ENCODE data around the gene SPECC1. TPM values are rescaled to one million over a fixed set of nuclear protein-coding genes. Genes with fewer than 3 reads are reported as not detected.

SPECC1 gene
- total and polyA plus RNA-seq, 2 of the 13 experiments (the other 11 are each of a cell fraction or from before 2014, with no cell fraction given), result 2.3 to 6.9 TPM

GRCh38 chr17:20223808-20224328 is 214.7 kb downstream of the SPECC1 start:
- ChIA-PET CTCF (ENCODE audit: low intra/inter-chr PET ratio, low total read pairs) (no interaction called here), POLR2A (interaction anchor here (0.6 kb wide), 1 partner anchor 1094 kb away, joined by 3 read pairs; no protein-coding TSS in a partner anchor)
- BruUV-seq (replicated peaks), result no TSS peak
- in situ Hi-C loops (cut with HindIII; ENCODE audit: extremely low pct_ligation_motif_present, low pct_unique_long_range_greater_than_20kb) (loop anchor here (10.0 kb wide), 2 partner anchors 91 to 99 kb away; no protein-coding TSS in a partner anchor), intact Hi-C loops (cut with micrococcal nuclease; ENCODE audit: unreplicated experiment) (no loop called here)
- Histone ChIP-seq H3K4me2 (ENCODE audit: low read depth, low read length) (no peak overlapping the region), H3K36me3 (replicated peaks in 1 of 2; ENCODE audit: control insufficient read depth in 1 of 2, insufficient read depth in 2 of 2, low read length in 2 of 2) (no peaks in the 10 kb centered on the region), H4K20me1 (ENCODE audit: insufficient read depth, low read length) (no peaks in the 10 kb centered on the region), H3K27me3 (ENCODE audit: control insufficient read depth in 1 of 2, insufficient read depth in 2 of 2, low read length in 2 of 2) (no peaks in the 10 kb centered on the region), H3K79me2 (ENCODE audit: insufficient read depth, low read length) (no peaks in the 10 kb centered on the region), H3K4me1 (ENCODE audit: insufficient read depth, low read length) (no peaks in the 10 kb centered on the region), H3K9ac (ENCODE audit: insufficient read depth, low read depth, low read length) (no peak overlapping the region), H3K9me3 (ENCODE audit: low read length) (no peaks in the 10 kb centered on the region), H3K27ac (ENCODE audit: extremely low read length, insufficient read depth, low read length) (no peak overlapping the region), H3K4me3 (replicated peaks in 1 of 3; ENCODE audit: insufficient read depth in 1 of 3, low read depth in 2 of 3, low read length in 3 of 3) (no peak overlapping the region), H2AFZ (ENCODE audit: low read length) (no peak overlapping the region)
- ATAC-seq (no peak), DNase-seq (ENCODE audit: low spot score) (no peak), FAIRE-seq (no peak)
- WGBS (ENCODE audit: low lambda C conversion rate), result 68% methylated on average over 3 of the region's 3 CpGs
- TF ChIP-seq ZNF329 (CRISPR knock-in tag; IDR thresholded peaks at IDR 0.05; ENCODE audit: low read depth), result no peak
- no peak for TF ChIP-seq UBTF (CRISPR knock-in tag; IDR thresholded peaks at IDR 0.05)
- no peak for TF ChIP-seq ZMYM3 (CRISPR knock-in tag; IDR thresholded peaks at IDR 0.05)
- TF ChIP-seq PAXIP1 (CRISPR knock-in tag; conservative IDR thresholded peaks at IDR 0.05), result no peak
- peak; percentile 67 for TF ChIP-seq ATF7 (IDR thresholded peaks at IDR 0.05)
- no peak for TF ChIP-seq ATF7 (CRISPR knock-in tag; IDR thresholded peaks at IDR 0.05)
